Glomerular endothelial cell (primary cell): Measurements from ENCODE around the gene SLC5A5. TPM values are rescaled to one million over a fixed set of nuclear protein-coding genes. Genes with fewer than 3 reads are reported as not detected.
"Not testable (repeated sequence)": the region's sequence is repeated elsewhere in the genome, so short reads cannot be mapped to it uniquely, and the experiment has no call there.

Source experiments
- DNase-seq: peaks from one replicate; pipeline ENCODE4 v3.0.0-alpha.2; 2011; ENCODE audit warnings: low read depth, low spot score; ENCODE audit errors: extremely low read depth
- total RNA-seq: library from RNA; depleted of rRNA; stranded (reverse); fragments of >200 nt; gene quantifications from 2 replicates; pipeline ENCODE4 v1.2.3, GENCODE V29; 2015

The SLC5A5 gene
- total RNA-seq, 1 donor from 2014 or later, result not detected

GRCh38 chr19:17915940-17916593, 44.3 kb downstream of the SLC5A5 start:
- DNase-seq, result no peak

- not testable (repeated sequence) for DNase-seq
Observed at GRCh38 chr19:17918151-17918550, 46.4 kb downstream of the SLC5A5 start.

GRCh38 chr19:17919122-17919521, 47.4 kb downstream of the SLC5A5 start:
- not testable (repeated sequence) for DNase-seq

GRCh38 chr19:17920527-17920926, 48.8 kb downstream of the SLC5A5 start:
- no peak for DNase-seq

GRCh38 chr19:17922138-17922537, 50.4 kb downstream of the SLC5A5 start:
- no peak for DNase-seq

GRCh38 chr19:17926044-17926443, 54.3 kb downstream of the SLC5A5 start:
- DNase-seq, result no peak

- DNase-seq, result no peak
Observed at GRCh38 chr19:17929056-17929455, 57.3 kb downstream of the SLC5A5 start.

GRCh38 chr19:17931532-17932191, 59.9 kb downstream of the SLC5A5 start:
- no peak for DNase-seq

GRCh38 chr19:17932485-17933338, 61.0 kb downstream of the SLC5A5 start, which contains the start of gene CCDC124:
Gene CCDC124 (plus strand): TSS chr19:17933015. CDS start chr19:17936421, 3,406 bp downstream.
- DNase-seq, result peak; percentile 61

GRCh38 chr19:17933414-17934129, 61.8 kb downstream of the SLC5A5 start:
- no peak for DNase-seq

- DNase-seq, result no peak
Observed at GRCh38 chr19:17936379-17936778, 64.6 kb downstream of the SLC5A5 start.

GRCh38 chr19:17937371-17937900, 65.7 kb downstream of the SLC5A5 start:
- DNase-seq, result no peak

- no peak for DNase-seq
Observed at GRCh38 chr19:17938092-17938845, 66.5 kb downstream of the SLC5A5 start.

GRCh38 chr19:17942181-17942580, 70.4 kb downstream of the SLC5A5 start:
- DNase-seq, result no peak

- DNase-seq, result no peak
Observed at GRCh38 chr19:17942582-17943273, 71.0 kb downstream of the SLC5A5 start.

- DNase-seq, result no peak
Observed at GRCh38 chr19:17943274-17944221, 71.8 kb downstream of the SLC5A5 start.

GRCh38 chr19:17944301-17944700, 72.6 kb downstream of the SLC5A5 start:
- no peak for DNase-seq
